OCI-LY7 (cell line): ENCODE results near the gene ZFAND2B. TPM values are rescaled to one million over a fixed set of nuclear protein-coding genes. Genes with fewer than 3 reads are reported as not detected.

Experiments used
- BruUV-seq: library from RNA; stranded (reverse); fragments of 400-500 nt; replicated peaks from 2 replicates; lab custom pipeline; 2021; lab: Mats Ljungman, UMichigan
- CTCF ChIA-PET: fragments of 300-600 bp; sonication (Branson Sonifier 250); formaldehyde crosslinking; loops from one replicate; lab custom pipeline; 2022; ENCODE audit warnings: antibody characterized with exemption; ENCODE audit not compliant: unreplicated experiment; lab: Charles Lee
- POLR2A ChIA-PET: fragments of 300-600 bp; sonication (Branson Sonifier 250); formaldehyde crosslinking; loops from one replicate; lab custom pipeline; 2022; ENCODE audit warnings: antibody characterized with exemption; lab: Charles Lee
- DNase-seq: peaks from one replicate; pipeline ENCODE4 v3.0.0-alpha.2; 2015; ENCODE audit warnings: low spot score
- H2AFZ ChIP-seq: fragments of 200-600 bp; sonication (generic), shearing (Covaris generic); 2 replicates; pipeline ENCODE4 v1.6.1; 2014; ENCODE audit warnings: mild to moderate bottlenecking, antibody characterized with exemption, low read length, moderate library complexity
- H3K27ac ChIP-seq: fragments of 200-600 bp; sonication (generic); 2 replicates; pipeline ENCODE4 v1.5.1; 2014; ENCODE audit warnings: mixed run types, low read depth, mild to moderate bottlenecking, moderate library complexity, low read length, inconsistent platforms; ENCODE audit not compliant: poor library complexity, severe bottlenecking
- H3K36me3 ChIP-seq: fragments of 200-600 bp; sonication (generic); 2 replicates; pipeline ENCODE4 v1.6.1; 2014; ENCODE audit warnings: mild to moderate bottlenecking, antibody characterized with exemption, low read length, moderate library complexity, mixed read lengths; ENCODE audit not compliant: insufficient read depth
- H3K4me1 ChIP-seq: fragments of 200-600 bp; sonication (generic); 2 replicates; pipeline ENCODE4 v1.5.1; 2014; ENCODE audit warnings: mild to moderate bottlenecking, low read length; ENCODE audit not compliant: insufficient read depth, poor library complexity, severe bottlenecking
- H3K4me2 ChIP-seq: fragments of 200-600 bp; sonication (generic); 2 replicates; pipeline ENCODE4 v1.6.1; 2014; ENCODE audit warnings: mild to moderate bottlenecking, low read length
- H3K4me3 ChIP-seq: fragments of 200-600 bp; sonication (generic); 2 replicates; pipeline ENCODE4 v1.5.1; 2014; ENCODE audit warnings: mild to moderate bottlenecking, low read depth, low read length; ENCODE audit not compliant: poor library complexity, severe bottlenecking
- H3K79me2 ChIP-seq: fragments of 200-600 bp; sonication (generic); 2 replicates; pipeline ENCODE4 v1.6.1; 2016; ENCODE audit warnings: low read depth, mild to moderate bottlenecking, low read length, moderate library complexity, mixed read lengths; ENCODE audit not compliant: insufficient read depth
- H3K9me2 ChIP-seq: fragments of 200-600 bp; sonication (generic); 2 replicates; pipeline ENCODE4 v1.6.1; 2016; ENCODE audit warnings: mild to moderate bottlenecking, low read length, mixed read lengths; ENCODE audit not compliant: insufficient read depth
- H3K9me3 ChIP-seq: fragments of 200-600 bp; sonication (generic); 2 replicates; pipeline ENCODE4 v1.6.1; 2014; ENCODE audit warnings: mild to moderate bottlenecking, mixed run types, low read length, mixed read lengths
- H4K20me1 ChIP-seq: fragments of 200-600 bp; sonication (generic); 2 replicates; pipeline ENCODE4 v1.6.1; 2014; ENCODE audit warnings: mild to moderate bottlenecking, antibody characterized with exemption, low read length, moderate library complexity, mixed read lengths; ENCODE audit not compliant: insufficient read depth
- EZH2phosphoT487 ChIP-seq: fragments of 200-600 bp; sonication (generic); IDR thresholded peaks from 2 replicates; pipeline ENCODE4 v1.6.1; 2018; ENCODE audit warnings: low read depth, borderline replicate concordance, mild to moderate bottlenecking, mixed run types, antibody characterized with exemption, low read length, moderate library complexity, mixed read lengths
- intact Hi-C: fragments of 100-400 bp; cut with micrococcal nuclease; formaldehyde crosslinking; loops from one replicate; pipeline ENCODE4 v1.10.0; 2022; ENCODE audit not compliant: unreplicated experiment
- total RNA-seq, 2 experiments: library from RNA; depleted of rRNA in 1 of 2; stranded (reverse); fragments of >200 nt in 1 of 2; shearing (Covaris generic) in 1 of 2; gene quantifications; 2 replicates each; pipeline ENCODE4 v1.2.3, GENCODE V29; 2014 to 2022
- TF ChIP-seq, protein P1 (sequence below): fragments of 200-600 bp; sonication (generic); conservative IDR thresholded peaks from 2 replicates; pipeline ENCODE4 v1.5.1; 2014; ENCODE audit warnings: mild to moderate bottlenecking, antibody characterized with exemption, low read length, moderate library complexity, mixed read lengths

The ZFAND2B gene
- total RNA-seq, 2 experiments from 2014 or later: 35.9 to 51.6 TPM

DNA sequence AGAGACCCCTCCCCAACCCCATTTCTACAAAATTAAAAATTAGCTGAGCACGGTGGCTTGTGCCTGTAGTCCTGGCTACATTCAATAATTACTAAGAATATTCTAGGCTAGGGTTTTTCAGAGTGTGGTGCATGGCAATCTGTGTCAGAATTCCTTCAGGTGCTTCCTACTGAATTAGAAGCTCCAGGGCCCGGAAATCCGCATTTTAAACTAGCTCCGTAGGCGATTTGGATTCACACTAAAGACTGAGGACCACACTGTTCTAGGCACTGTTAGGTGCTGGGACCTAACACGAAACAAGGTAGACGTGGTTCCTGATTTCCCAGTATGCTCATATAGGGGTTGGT lies 628 bp upstream of the ZFAND2B start:
- BruUV-seq: no TSS peak
- Histone ChIP-seq H3K27ac (peak overlapping the region; percentile 76), H3K4me2 (peak overlapping the region; percentile 81), H3K4me1 (peaks cover 17% of the 10 kb centered on the region), H3K9me2 (no peaks in the 10 kb centered on the region), H3K79me2 (peaks cover 4% of the 10 kb centered on the region; the same call in 1 of the 2 replicates), H3K9me3 (peaks cover 8% of the 10 kb centered on the region; the same call in 1 of the 2 replicates), H3K36me3 (peaks cover 33% of the 10 kb centered on the region), H3K4me3 (peak overlapping the region; percentile 69), H2AFZ (peak overlapping the region; percentile 85), H4K20me1 (no peaks in the 10 kb centered on the region)
- intact Hi-C loops: loop anchor here (1.0 kb wide), 5 partner anchors 23 to 71 kb away; partner anchors contain the start of genes ANKZF1, ATG9A and NHEJ1
- POLR2A ChIA-PET: interaction anchor here (0.6 to 2.0 kb wide), 17 partner anchors 9 to 87 kb away, joined by 3 to 23 read pairs (median 4); partner anchors contain the start of genes CNPPD1, DNAJB2, GLB1L and STK16
- CTCF ChIA-PET: interaction anchor here (0.5 to 1.4 kb wide), 2 partner anchors 9 to 89 kb away, joined by 4 to 5 read pairs; no protein-coding TSS in a partner anchor
- TF ChIP-seq EZH2phosphoT487: no peak
- TF ChIP-seq, protein P1, sequence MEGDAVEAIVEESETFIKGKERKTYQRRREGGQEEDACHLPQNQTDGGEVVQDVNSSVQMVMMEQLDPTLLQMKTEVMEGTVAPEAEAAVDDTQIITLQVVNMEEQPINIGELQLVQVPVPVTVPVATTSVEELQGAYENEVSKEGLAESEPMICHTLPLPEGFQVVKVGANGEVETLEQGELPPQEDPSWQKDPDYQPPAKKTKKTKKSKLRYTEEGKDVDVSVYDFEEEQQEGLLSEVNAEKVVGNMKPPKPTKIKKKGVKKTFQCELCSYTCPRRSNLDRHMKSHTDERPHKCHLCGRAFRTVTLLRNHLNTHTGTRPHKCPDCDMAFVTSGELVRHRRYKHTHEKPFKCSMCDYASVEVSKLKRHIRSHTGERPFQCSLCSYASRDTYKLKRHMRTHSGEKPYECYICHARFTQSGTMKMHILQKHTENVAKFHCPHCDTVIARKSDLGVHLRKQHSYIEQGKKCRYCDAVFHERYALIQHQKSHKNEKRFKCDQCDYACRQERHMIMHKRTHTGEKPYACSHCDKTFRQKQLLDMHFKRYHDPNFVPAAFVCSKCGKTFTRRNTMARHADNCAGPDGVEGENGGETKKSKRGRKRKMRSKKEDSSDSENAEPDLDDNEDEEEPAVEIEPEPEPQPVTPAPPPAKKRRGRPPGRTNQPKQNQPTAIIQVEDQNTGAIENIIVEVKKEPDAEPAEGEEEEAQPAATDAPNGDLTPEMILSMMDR: no peak
- no peak for DNase-seq

DNA sequence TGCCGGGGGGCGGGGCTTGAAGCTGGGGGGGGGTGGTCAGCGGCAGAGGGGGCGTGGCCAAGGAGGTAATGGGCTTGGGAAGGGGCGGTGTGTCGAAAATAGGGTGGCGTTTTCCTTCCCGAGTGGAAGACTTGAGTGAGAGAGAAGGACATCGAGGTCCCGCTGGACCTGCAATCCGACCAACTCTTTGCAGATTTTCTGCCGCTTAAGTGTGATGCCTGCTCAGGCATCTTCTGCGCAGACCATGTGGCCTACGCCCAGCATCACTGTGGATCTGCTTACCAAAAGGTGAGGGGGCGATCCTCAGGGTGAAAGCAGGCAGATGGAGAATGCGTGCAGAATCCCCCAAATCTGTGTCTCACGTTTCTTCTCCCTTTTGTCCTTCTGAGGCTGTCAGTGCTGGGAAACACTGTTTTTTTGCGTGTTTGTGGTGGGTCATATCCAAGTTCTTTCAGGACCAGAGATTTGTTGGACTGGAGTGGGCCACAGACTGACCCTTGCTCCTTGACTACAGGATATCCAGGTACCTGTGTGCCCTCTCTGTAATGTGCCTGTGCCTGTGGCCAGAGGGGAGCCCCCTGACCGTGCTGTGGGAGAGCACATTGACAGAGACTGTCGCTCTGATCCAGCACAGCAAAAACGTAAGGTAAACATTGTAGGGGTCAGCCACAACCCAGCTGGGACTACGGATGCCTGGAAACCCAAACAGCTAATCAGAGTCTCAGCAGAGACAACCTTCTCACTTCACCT lies 727 bp downstream of the ZFAND2B start:
- BruUV-seq: no TSS peak
- Histone ChIP-seq H3K79me2 (peaks cover 4% of the 10 kb centered on the region; the same call in 1 of the 2 replicates), H3K4me1 (peaks cover 17% of the 10 kb centered on the region), H3K27ac (peak overlapping the region; percentile 76), H3K9me3 (peaks cover 8% of the 10 kb centered on the region; the same call in 1 of the 2 replicates), H3K4me2 (peak overlapping the region; percentile 93), H3K9me2 (no peaks in the 10 kb centered on the region), H2AFZ (no peak overlapping the region), H4K20me1 (no peaks in the 10 kb centered on the region), H3K4me3 (peak overlapping the region; percentile 69), H3K36me3 (peaks cover 42% of the 10 kb centered on the region)
- CTCF ChIA-PET: interaction anchor here (0.6 kb wide), 1 partner anchor 10 kb away, joined by 7 read pairs; no protein-coding TSS in a partner anchor
- POLR2A ChIA-PET: interaction anchor here (0.7 to 2.0 kb wide), 11 partner anchors 20 to 72 kb away, joined by 3 to 23 read pairs (median 4); partner anchors contain the start of genes CNPPD1, DNAJB2, GLB1L and STK16
- DNase-seq: no peak
- no peak for TF ChIP-seq EZH2phosphoT487
- TF ChIP-seq, protein P1: no peak
- intact Hi-C loops: loop anchor here (1.0 kb wide), 1 partner anchor 38 kb away; the partner anchor contains the start of genes GLB1L and STK16
